Loucy (cell line): Measurements from ENCODE around the gene KLHL2.

Experiments
- EZH2phosphoT487 ChIP-seq: fragments of 200-600 bp; IDR thresholded peaks from 2 replicates; pipeline ENCODE4 v1.6.1; 2018; ENCODE audit warnings: antibody characterized with exemption, mild to moderate bottlenecking, moderate library complexity, borderline replicate concordance
- TF ChIP-seq, protein P1 (sequence below): fragments of 200-600 bp; sonication (generic); conservative IDR thresholded peaks from 2 replicates; pipeline ENCODE4 v1.5.1; 2014; ENCODE audit warnings: mild to moderate bottlenecking, antibody characterized with exemption, low read length

DNA sequence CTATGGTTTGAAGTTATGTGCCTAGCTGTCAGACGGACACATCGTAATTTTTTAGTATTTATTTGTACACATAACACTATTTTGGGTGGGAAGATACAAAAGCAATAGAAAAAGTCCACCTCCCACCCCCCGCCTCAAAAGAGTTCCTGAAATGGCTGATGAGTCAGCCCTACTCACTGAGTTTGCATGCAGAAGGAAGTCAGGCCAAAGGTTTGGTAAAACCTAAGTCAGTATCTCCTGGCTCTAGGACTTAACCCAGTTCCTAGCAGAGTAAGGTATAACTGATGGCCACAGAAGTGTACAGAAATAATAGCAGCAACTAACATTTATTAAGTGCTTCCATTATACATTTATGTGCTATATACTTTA, 2.9 kb upstream of the KLHL2 start:
- TF ChIP-seq, protein P1, sequence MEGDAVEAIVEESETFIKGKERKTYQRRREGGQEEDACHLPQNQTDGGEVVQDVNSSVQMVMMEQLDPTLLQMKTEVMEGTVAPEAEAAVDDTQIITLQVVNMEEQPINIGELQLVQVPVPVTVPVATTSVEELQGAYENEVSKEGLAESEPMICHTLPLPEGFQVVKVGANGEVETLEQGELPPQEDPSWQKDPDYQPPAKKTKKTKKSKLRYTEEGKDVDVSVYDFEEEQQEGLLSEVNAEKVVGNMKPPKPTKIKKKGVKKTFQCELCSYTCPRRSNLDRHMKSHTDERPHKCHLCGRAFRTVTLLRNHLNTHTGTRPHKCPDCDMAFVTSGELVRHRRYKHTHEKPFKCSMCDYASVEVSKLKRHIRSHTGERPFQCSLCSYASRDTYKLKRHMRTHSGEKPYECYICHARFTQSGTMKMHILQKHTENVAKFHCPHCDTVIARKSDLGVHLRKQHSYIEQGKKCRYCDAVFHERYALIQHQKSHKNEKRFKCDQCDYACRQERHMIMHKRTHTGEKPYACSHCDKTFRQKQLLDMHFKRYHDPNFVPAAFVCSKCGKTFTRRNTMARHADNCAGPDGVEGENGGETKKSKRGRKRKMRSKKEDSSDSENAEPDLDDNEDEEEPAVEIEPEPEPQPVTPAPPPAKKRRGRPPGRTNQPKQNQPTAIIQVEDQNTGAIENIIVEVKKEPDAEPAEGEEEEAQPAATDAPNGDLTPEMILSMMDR = no peak
- TF ChIP-seq EZH2phosphoT487 = no peak
